C4-2B (cell line): ENCODE data around the gene VEPH1.

ENCODE experiments used
- ZFX ChIP-seq: fragments of 450-650 bp; IDR thresholded peaks from 2 replicates; pipeline ENCODE4 v1.6.1; 2017
- TF ChIP-seq, protein P1 (sequence below): fragments of 450-650 bp; conservative IDR thresholded peaks from 2 replicates; pipeline ENCODE4 v1.5.1; 2017; ENCODE audit warnings: mild to moderate bottlenecking

GRCh38 chr3:157475921-157476414 lies 27.2 kb downstream of the VEPH1 start:
- TF ChIP-seq, protein P1, sequence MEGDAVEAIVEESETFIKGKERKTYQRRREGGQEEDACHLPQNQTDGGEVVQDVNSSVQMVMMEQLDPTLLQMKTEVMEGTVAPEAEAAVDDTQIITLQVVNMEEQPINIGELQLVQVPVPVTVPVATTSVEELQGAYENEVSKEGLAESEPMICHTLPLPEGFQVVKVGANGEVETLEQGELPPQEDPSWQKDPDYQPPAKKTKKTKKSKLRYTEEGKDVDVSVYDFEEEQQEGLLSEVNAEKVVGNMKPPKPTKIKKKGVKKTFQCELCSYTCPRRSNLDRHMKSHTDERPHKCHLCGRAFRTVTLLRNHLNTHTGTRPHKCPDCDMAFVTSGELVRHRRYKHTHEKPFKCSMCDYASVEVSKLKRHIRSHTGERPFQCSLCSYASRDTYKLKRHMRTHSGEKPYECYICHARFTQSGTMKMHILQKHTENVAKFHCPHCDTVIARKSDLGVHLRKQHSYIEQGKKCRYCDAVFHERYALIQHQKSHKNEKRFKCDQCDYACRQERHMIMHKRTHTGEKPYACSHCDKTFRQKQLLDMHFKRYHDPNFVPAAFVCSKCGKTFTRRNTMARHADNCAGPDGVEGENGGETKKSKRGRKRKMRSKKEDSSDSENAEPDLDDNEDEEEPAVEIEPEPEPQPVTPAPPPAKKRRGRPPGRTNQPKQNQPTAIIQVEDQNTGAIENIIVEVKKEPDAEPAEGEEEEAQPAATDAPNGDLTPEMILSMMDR, result no peak
- TF ChIP-seq ZFX, result no peak
